IPS-18a (cell line): ENCODE measurements around the gene C19orf25.

ENCODE experiments used
- H3K27ac ChIP-seq: one replicate; pipeline ENCODE4 v1.5.1; 2013; ENCODE audit warnings: low read length
- H3K27me3 ChIP-seq: one replicate; pipeline ENCODE4 v1.6.1; 2013; ENCODE audit warnings: mild to moderate bottlenecking, low read length; ENCODE audit not compliant: control insufficient read depth, insufficient read depth
- H3K36me3 ChIP-seq: one replicate; pipeline ENCODE4 v1.6.1; 2013; ENCODE audit warnings: low read depth, low read length; ENCODE audit not compliant: control insufficient read depth
- H3K4me1 ChIP-seq: one replicate; pipeline ENCODE4 v1.6.1; 2013; ENCODE audit warnings: low read depth, low read length; ENCODE audit not compliant: control insufficient read depth
- H3K4me3 ChIP-seq: one replicate; pipeline ENCODE4 v1.5.1; 2013; ENCODE audit warnings: low read length
- H3K9ac ChIP-seq: one replicate; pipeline ENCODE4 v1.6.1; 2013; ENCODE audit warnings: mild to moderate bottlenecking, low read length, moderate library complexity
- H3K9me3 ChIP-seq: one replicate; pipeline ENCODE4 v1.6.1; 2013; ENCODE audit warnings: low read depth, low read length; ENCODE audit not compliant: control insufficient read depth

Gene C19orf25

DNA sequence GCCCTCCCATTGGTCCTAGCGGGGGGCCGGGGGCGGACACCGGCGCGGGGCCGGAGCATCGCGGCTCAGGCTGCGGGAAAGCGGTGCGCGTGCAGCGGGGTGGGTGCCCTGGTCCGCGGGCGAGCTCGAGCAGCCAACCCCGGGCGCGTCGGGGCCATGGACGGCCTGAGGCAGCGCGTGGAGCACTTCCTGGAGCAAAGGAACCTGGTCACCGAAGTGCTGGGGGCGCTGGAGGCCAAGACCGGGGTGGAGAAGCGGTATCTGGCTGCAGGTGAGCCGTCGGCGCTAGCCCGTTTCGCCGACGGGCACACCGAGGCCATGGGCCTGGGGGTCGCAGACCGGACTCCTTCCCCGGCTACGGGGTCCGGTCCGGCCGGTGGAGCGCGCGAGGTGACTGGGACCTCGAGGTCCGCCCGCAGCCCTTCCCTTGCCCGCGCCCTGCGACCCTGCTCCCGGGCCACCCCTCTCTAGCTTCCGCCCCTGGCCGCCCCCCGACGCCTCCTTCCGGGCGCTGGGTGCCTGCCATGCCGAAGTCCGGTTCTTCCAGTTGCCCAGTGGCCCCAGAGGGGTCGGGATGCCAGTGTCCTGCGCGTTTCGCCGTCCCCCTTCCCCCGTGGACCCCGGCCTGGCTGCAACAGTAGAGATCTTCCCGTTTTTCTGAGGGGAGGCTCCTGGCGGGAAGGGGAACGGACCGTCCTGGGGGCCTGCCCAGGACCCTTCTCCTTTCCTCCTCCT, 12.3 kb upstream of the C19orf25 start, which contains the start of gene REEP6:
Gene REEP6 (plus strand): TSS at position 68 of the 735 bp plus-strand sequence. CDS start 89 bp downstream, at position 157.
- H3K4me3 ChIP-seq: peak within 1 kb of the TSS; percentile 70
- H3K4me1 ChIP-seq: no peaks in the 10 kb centered on the region

DNA sequence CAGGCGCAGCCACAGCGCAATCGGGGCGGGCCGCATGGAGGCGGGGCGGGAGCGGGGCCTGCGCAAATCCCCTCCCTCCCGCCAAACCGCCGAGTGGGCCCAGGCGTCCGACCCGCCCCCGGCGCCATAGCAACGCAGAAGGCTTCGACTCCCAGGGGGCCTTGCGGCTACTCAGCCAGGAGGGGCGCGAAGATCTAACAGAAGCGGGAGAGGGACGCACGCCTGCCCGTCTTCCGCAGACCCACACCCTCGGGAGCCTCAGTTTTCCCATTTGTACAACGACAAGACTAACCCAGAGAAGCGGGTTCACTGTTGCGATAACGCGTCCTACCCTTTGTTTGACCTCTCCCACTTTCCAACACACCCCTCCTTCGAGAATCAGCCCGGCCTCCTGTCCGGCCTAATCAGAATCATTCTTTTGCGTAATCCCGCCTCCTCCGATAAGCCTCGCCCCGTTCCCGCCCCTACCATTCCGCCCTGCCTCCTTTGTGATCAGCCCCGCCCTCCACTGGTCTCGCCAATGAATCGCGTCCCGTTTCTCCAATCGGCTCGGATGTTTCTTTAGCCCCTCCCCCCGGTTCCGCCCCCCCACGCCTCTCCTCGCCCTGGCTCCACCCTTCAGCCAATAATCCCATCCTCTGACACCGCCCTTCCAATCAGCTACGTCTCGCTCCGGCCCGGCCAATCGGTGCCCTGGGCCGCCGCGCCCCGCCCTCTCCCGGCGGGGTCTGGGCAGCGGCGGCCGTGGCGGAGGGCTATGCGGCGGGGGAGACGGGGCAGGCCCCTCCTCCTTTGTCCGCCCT, 11.5 kb upstream of the C19orf25 start, which contains the start of gene PCSK4:
Gene PCSK4 (minus strand): TSS at position 40 of the 803 bp plus-strand sequence. CDS start 4 bp downstream, at position 36.
- Histone ChIP-seq H3K9ac (peak within 1 kb of the TSS; percentile 44), H3K4me1 (no peaks in the 10 kb centered on the region), H3K9me3 (no peaks in the 10 kb centered on the region), H3K27ac (peak within 1 kb of the TSS; percentile 72), H3K4me3 (peak within 1 kb of the TSS; percentile 70), H3K27me3 (peaks cover 22% of the 10 kb centered on the region), H3K36me3 (no peaks in the 10 kb centered on the region)

More for the DNA sequence above, 12.3 kb upstream of the C19orf25 start, which contains the start of gene REEP6:
- Histone ChIP-seq H3K36me3 (no peaks in the 10 kb centered on the region), H3K27ac (peak within 1 kb of the TSS; percentile 72), H3K9ac (peak within 1 kb of the TSS; percentile 44), H3K9me3 (no peaks in the 10 kb centered on the region), H3K27me3 (peaks cover 22% of the 10 kb centered on the region)

DNA sequence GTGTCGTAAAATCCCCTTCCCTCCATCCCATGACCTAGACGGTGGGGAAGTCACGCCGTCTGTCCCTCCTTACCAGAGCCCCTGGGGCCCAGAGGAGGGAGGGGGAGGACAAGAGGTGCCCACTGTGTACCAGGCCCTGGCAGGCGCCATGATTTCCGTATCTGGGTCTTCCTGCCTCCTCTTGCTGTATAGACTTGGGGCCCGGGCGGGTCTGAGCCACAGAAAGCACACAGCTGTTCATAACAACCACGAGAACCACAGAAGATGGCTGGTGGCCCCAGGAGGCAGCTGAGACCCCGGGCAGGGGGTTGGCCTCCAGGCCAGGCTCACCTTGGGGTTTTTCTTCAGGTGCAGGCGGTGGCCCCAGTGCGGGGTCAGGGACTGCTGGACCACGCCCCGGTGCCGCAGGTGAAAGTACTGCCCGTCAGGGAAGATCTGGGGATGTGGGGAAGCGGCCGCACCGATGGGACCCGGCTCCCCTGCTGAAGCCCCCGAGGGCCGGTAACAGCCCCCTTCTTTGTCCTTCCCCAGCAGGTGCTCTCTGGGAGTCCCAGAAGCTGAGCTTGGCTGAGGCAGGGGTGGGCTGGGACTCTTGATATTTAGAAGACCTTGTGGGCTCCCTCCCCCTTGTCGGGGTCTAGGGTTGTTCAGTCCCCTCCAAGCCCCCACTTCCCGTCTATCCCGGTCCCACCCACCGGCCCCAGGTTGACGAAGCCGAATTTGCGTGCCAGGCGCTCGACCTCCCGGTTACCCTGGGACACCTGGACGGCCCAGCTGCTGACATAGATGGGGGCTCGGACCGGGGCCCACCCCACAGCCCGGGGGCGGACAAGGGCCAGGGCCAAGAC, 10.7 kb upstream of the C19orf25 start:
- no peaks in the 10 kb centered on the region for H3K4me1 ChIP-seq
- peak overlapping the region; percentile 44 for H3K9ac ChIP-seq

DNA sequence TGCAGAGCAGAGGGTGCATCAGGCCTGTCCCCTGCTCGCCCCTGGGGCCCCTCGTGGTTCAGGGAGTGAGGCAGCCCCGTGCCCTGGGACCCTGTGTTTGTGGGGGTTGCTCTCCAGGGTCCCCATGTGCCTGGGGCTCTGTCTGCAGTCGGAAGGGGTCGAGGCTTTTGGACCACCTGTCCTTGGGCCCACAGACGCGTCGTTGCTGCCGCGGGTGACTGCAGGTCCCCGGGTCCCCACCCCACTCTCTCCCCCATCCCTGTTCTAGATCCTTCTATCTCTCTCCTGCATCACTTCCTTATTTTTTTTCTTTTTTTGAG, 9.2 kb upstream of the C19orf25 start:
- Histone ChIP-seq H3K27me3 (peaks cover 22% of the 10 kb centered on the region), H3K9ac (no peak overlapping the region), H3K36me3 (no peaks in the 10 kb centered on the region), H3K4me3 (no peak overlapping the region), H3K27ac (no peak overlapping the region), H3K9me3 (no peaks in the 10 kb centered on the region), H3K4me1 (no peaks in the 10 kb centered on the region)

More for the DNA sequence above, 10.7 kb upstream of the C19orf25 start:
- Histone ChIP-seq H3K9me3 (no peaks in the 10 kb centered on the region), H3K4me3 (peak overlapping the region; percentile 70), H3K27ac (no peak overlapping the region), H3K27me3 (peaks cover 22% of the 10 kb centered on the region), H3K36me3 (no peaks in the 10 kb centered on the region)

DNA sequence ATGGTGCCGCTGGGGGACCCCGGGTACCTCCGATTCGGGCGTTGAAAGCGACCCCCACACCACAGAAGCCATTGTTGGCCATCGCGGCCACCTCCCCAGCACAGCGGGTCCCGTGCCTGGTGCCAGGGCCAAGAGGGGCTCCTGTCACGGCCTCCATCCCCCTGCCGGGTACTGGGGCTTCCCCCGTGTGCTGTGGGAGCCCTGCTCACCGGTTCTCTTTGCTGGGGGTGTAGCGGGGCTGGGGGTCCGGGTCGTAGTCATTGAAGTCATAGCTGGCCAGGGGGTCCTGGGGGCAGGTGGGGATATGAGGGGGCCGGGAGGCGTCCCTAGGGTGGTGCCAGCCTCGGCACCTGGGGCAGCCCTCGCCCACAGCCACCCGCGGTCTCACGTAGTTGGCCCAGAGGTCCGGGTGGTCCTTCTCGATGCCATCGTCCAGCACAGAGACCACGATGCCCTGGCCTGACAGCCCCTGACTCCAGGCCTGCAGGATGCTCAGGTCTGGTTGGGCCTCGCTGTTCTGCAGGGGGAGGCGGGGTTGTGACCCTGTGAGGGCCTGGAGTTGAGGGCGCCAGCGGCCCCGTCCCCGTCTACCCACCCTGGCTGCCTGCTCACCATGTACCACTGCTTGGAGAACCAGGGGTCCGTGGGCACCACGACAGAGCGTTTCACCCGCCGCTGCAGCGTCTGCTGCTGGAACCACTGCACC, 8.7 kb upstream of the C19orf25 start:
- H3K9ac ChIP-seq: no peak overlapping the region
- H3K36me3 ChIP-seq: no peaks in the 10 kb centered on the region
- no peak overlapping the region for H3K27ac ChIP-seq
- no peaks in the 10 kb centered on the region for H3K4me1 ChIP-seq
- H3K9me3 ChIP-seq: no peaks in the 10 kb centered on the region
- H3K27me3 ChIP-seq: peaks cover 17% of the 10 kb centered on the region
- H3K4me3 ChIP-seq: no peak overlapping the region

DNA sequence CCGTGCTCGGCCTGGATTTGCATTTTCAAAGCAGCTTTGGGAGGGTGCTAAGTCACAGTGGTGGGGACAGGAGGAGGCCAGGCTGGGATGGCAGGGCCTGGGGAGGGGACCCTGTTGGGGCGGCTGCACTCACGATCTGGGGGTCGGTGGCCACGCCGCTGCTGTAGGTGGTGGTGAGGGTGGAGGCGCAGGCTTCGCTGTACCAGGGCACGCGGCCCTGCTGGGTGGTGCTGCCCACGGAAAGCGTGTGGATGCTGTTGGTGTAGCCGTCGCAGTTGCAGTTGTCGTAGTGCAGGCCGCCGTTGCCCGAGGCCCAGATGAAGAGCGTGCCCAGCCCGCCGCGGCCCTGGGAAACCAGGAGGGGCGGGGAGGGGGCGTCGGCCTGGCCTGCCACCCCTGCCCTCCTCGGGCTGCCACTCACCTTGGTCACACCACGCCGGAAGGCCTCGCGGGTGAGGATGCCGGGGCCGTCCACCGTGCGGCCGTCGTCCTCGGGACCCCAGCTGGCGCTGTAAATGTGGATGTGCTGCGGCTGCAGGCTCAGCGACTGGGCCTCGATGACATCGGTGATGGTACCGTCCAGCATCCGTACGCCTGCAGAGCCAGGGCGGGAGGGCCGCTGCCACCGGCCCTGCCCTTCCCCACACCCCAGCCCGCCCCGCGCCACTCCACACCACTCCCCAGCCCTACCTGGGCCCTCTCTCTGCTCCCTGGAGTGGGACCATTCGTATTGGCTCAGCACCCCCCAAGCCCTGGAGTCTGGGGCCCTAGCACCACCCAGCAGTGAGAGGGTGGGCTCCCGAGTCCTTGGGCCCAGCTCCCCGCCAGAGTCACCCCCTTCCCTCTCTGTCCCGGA, 7.9 kb upstream of the C19orf25 start:
- Histone ChIP-seq H3K9ac (no peak overlapping the region), H3K27me3 (peaks cover 9% of the 10 kb centered on the region), H3K27ac (no peak overlapping the region), H3K4me1 (no peaks in the 10 kb centered on the region), H3K9me3 (no peaks in the 10 kb centered on the region), H3K36me3 (no peaks in the 10 kb centered on the region), H3K4me3 (no peak overlapping the region)

DNA sequence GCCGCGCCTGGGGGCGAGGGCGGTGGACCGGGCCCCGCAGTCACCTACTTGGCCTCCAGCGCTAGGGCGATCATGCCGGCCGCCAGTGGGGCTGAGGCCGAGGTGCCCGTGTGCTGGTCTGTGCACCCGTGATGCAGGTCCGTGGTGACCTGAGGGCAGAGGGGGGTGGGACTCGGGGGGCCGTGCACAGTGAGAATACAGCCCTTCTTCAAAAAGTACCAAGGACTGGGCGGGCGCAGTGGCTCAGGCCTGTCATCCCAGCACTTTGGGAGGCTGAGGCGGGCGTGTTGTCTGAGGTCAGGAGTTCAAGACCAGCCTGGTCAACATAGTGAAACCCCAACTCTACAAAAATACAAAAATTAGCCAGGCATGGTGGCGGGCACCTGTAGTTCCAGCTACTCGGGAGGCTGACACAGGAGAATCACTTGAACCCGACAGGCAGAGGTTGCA, 5.0 kb upstream of the C19orf25 start:
- Histone ChIP-seq H3K9ac (no peak overlapping the region), H3K36me3 (no peaks in the 10 kb centered on the region), H3K27me3 (no peaks in the 10 kb centered on the region), H3K4me3 (no peak overlapping the region), H3K9me3 (no peaks in the 10 kb centered on the region), H3K27ac (no peak overlapping the region), H3K4me1 (no peaks in the 10 kb centered on the region)

DNA sequence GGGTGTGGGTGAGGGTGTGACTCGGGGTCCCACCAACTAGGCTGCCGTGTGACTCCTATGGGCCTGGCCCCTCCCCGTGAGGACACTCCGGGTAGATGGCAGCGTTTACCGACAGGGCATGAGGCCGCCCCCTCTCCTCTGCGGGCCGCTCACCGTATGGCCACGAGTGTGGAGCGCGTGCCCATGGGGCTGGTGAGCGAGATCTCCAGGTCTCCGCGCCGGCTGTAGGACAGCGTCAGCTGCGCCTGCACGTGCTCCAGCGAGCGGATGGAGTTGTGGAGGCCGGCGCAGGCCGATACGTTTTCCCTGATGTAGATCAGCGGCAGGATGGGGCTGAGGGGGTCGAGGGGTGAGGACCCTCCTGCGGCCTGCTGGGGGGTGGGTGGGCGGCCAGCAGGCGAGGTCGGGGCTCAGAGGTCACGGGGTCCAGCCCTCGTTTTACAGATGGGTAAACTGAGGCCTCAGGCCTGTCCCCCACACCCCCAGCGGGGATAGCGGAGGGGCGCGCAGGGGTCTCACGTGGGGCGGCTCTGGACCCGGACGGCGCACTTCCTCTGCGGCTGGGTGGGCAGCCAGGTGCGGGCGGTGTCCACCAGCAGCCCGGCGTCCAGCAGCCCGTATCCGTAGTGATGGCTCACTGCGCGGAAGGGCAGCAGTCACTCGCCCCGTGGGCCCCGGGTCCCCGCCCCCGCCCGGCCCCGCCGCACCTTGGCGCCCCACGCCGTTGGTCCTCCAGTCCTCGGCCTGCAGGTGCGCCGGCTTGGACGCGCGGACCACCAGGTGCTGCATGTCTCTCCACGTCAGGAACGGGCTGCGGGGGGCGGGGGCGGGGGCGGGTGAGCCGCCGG, 4.3 kb upstream of the C19orf25 start:
- no peaks in the 10 kb centered on the region for H3K4me1 ChIP-seq
- H3K4me3 ChIP-seq: no peak overlapping the region
- H3K9ac ChIP-seq: no peak overlapping the region
- H3K36me3 ChIP-seq: no peaks in the 10 kb centered on the region
- H3K27ac ChIP-seq: no peak overlapping the region
- H3K9me3 ChIP-seq: no peaks in the 10 kb centered on the region
- H3K27me3 ChIP-seq: no peaks in the 10 kb centered on the region

DNA sequence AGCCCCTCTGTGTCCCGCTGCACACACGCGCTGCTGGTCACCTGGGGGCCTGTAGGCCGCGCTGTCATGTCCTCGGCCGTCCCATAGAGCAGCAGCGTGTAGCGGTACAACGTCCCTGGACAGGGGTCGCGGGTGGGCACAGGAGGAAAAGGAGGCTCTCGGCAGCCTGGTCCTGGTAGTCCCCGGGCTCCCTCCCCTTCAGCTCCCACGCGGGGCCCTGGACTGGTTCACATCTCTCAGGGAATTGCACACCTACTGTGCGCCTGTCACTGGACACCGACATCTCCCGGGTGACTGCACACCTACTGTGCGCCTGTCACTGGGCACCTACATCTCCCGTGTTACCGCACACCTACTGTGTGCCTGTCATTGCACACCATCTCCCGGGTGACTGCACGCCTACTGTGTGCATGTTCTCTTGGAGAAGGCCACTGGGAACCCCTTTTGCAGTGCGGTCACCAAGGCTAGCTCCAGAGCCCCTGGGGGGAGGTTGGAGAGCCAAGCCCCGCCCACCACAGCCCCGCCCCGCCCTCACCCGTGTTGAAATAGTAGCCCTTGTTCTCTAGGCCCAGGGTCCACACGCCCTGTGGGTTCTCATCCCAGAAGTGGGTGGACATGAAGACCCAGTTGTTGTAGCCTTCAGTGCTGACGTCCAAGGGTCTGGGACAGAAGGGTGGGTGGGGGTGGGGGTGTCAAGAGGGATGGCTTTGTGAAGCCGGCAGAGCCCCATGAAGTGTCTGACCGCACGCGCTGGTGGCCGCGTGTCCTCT, 3.5 kb upstream of the C19orf25 start:
- Histone ChIP-seq H3K27me3 (no peaks in the 10 kb centered on the region), H3K36me3 (no peaks in the 10 kb centered on the region), H3K9me3 (no peaks in the 10 kb centered on the region), H3K4me1 (no peaks in the 10 kb centered on the region), H3K27ac (no peak overlapping the region), H3K4me3 (no peak overlapping the region), H3K9ac (no peak overlapping the region)
